Stimulated activated CD4-positive, alpha-beta T cell treated with anti-CD3 and anti-CD28 coated beads, Interleukin-2, amount 100 ng/mL, for 24 hours (primary cell): Measurements from ENCODE around the gene LSG1.
"Not testable (repeated sequence)": the region's sequence is repeated elsewhere in the genome, so short reads cannot be mapped to it uniquely, and the experiment has no call there.

ENCODE experiments used
- DNase-seq, 2 donors: peaks; one replicate each; pipeline ENCODE4 v3.0.0-alpha.2; 2020

The LSG1 gene

GRCh38 chr3:194615226-194615625 is 56.8 kb downstream of the LSG1 start:
- DNase-seq = no peak

- DNase-seq = no peak
These were observed 59.8 kb downstream of the LSG1 start for GRCh38 chr3:194612221-194612620.

- no peak for DNase-seq
These were observed 61.3 kb downstream of the LSG1 start for GRCh38 chr3:194610689-194611088.

GRCh38 chr3:194609601-194610000 is 62.4 kb downstream of the LSG1 start:
- DNase-seq = no peak

GRCh38 chr3:194608981-194609380 is 63.0 kb downstream of the LSG1 start:
- DNase-seq = no peak

- no peak for DNase-seq
These were observed 64.2 kb downstream of the LSG1 start for GRCh38 chr3:194607592-194608389.

GRCh38 chr3:194606941-194607340 is 65.0 kb downstream of the LSG1 start:
- DNase-seq = no peak

GRCh38 chr3:194606163-194606562 is 65.8 kb downstream of the LSG1 start:
- DNase-seq = no peak

- DNase-seq = not testable (repeated sequence)
These were observed 66.7 kb downstream of the LSG1 start for GRCh38 chr3:194605314-194605713.

- DNase-seq = no peak
These were observed 67.2 kb downstream of the LSG1 start for GRCh38 chr3:194604837-194605236.

GRCh38 chr3:194604126-194604525 is 67.9 kb downstream of the LSG1 start:
- no peak for DNase-seq

- no peak for DNase-seq
These were observed 69.3 kb downstream of the LSG1 start for GRCh38 chr3:194602669-194603171.

GRCh38 chr3:194598771-194599557 is 73.0 kb downstream of the LSG1 start:
- no peak for DNase-seq

- no peak for DNase-seq
These were observed 75.1 kb downstream of the LSG1 start for GRCh38 chr3:194596906-194597305.

GRCh38 chr3:194592798-194593752 is 78.9 kb downstream of the LSG1 start:
- DNase-seq = no peak
